Kidney (tissue), 14 donors: ENCODE results near the gene ITPK1. TPM values are rescaled to one million over a fixed set of nuclear protein-coding genes. Genes with fewer than 3 reads are reported as not detected.

ENCODE experiments used
- DNase-seq, 5 donors: peaks; one replicate each; pipeline ENCODE4 v3.0.0-alpha.2; 2013 to 2020
- FAIRE-seq: peaks from 2 replicates; lab custom pipeline; 2012; peaks lifted over from hg19 to GRCh38; lab: Jason Lieb, UNC
- H3K27ac ChIP-seq, 2 donors: one replicate each; pipeline ENCODE4 v1.7.0; 2013; ENCODE audit warnings: low read depth in 2 of 2, low read length in 2 of 2, inconsistent platforms in 1 of 2
- H3K27me3 ChIP-seq: one replicate; pipeline ENCODE4 v1.7.1; 2013; ENCODE audit warnings: low read length, inconsistent platforms; ENCODE audit not compliant: control insufficient read depth, insufficient read depth
- H3K36me3 ChIP-seq, 3 donors: one replicate each; pipeline versions ENCODE4 v1.7.0 to v1.7.1; 2013; ENCODE audit warnings: low read length in 3 of 3, control low read depth in 1 of 3, inconsistent platforms in 1 of 3; ENCODE audit not compliant: insufficient read depth in 3 of 3, control insufficient read depth in 2 of 3
- H3K4me1 ChIP-seq, 3 donors: one replicate each; pipeline versions ENCODE4 v1.7.0 to v1.7.1; 2013; ENCODE audit warnings: low read length in 3 of 3, inconsistent platforms in 1 of 3, low read depth in 1 of 3; ENCODE audit not compliant: control insufficient read depth in 2 of 3, insufficient read depth in 2 of 3
- H3K4me3 ChIP-seq, 3 donors: one replicate each; pipeline versions ENCODE4 v1.7.0 to v1.8.1; 2013; ENCODE audit warnings: low read length in 3 of 3, control low read depth in 1 of 3, inconsistent platforms in 1 of 3
- H3K9ac ChIP-seq, 3 donors: one replicate each; pipeline versions ENCODE4 v1.7.0 to v1.7.1; 2013; ENCODE audit warnings: low read length in 3 of 3, control low read depth in 1 of 3, inconsistent platforms in 1 of 3
- H3K9me3 ChIP-seq, 3 donors: one replicate each; pipeline versions ENCODE4 v1.7.0 to v1.7.1; 2013; ENCODE audit warnings: low read length in 3 of 3, control low read depth in 1 of 3, inconsistent platforms in 1 of 3; ENCODE audit not compliant: control insufficient read depth in 2 of 3, insufficient read depth in 1 of 3
- CTCF ChIP-seq: IDR thresholded peaks from 3 replicates; pipeline ENCODE4 v1.5.1; 2012; ENCODE audit warnings: mild to moderate bottlenecking, moderate library complexity, borderline replicate concordance; ENCODE audit not compliant: insufficient read depth; ENCODE audit errors: extremely low read depth
- intact Hi-C: fragments of 100-400 bp; cut with DNase I; formaldehyde crosslinking; loops from one replicate; pipeline ENCODE4 v1.11.1; 2022
- polyA plus RNA-seq: library from polyadenylated mRNA; stranded (reverse); fragments of 350-450 nt; fragmentation: Illumina TruSeq; extraction: RNeasy Lipid Tissue Mini Kit (QIAGEN cat#74804); gene quantifications from one replicate; pipeline ENCODE4 v1.2.3, GENCODE V29; 2014; ENCODE audit warnings: low read depth, low replicate concordance; ENCODE audit not compliant: insufficient read depth
- total RNA-seq: library from RNA; stranded (reverse); fragmentation: NEBNext Ultra II Directional; extraction: Animal tissue kit (Norgen Biotek cat#: 25700); gene quantifications from one replicate; pipeline ENCODE4 v1.2.1, GENCODE V29; 2021
- donor health status: control.
- donor health status: control.
- donor health status: control.
- donor health status: control.
- donor health status: control.
- donor health status: DM: yes; HTN: yes; CAD: no.
- donor health status: Normal renal cell carcinoma (clear cell type).

The ITPK1 gene
- total and polyA plus RNA-seq, 2 donors from 2014 or later = 43.6 to 92.0 TPM

DNA sequence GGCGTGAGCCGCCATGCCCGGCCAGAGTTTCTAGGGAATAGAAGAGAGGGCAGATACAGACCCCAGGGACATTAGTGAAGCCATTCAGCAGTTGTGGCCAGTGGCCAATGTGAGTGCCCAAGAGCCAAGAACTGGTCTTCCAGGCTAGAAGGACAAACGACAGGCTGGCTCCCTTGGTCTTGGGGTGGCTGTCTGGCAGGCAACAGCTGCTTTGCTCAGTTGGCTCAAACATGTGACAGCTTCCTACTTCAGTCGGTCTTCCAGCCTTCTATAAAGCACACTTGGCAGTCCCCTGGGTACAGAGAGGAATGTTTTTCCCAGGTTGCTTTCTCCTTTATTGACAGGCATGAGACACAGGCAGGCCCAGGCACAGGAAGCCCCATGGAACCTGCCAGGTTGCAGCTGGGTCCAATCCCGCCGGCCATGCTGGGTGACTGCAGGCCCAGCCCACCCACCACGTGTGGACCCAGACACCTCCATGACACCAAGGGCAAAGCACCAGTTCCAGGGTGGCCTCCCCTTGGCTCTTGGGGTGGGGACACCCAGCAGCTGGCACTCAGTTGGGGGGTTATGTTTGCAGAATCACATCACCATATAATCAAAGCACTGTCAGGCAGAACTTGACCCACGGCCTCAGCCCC, 177.4 kb downstream of the ITPK1 start:
- intact Hi-C loops = no loop called here
- no peaks in the 10 kb centered on the region for H3K9me3 ChIP-seq
- no peaks in the 10 kb centered on the region for H3K4me1 ChIP-seq
- no peak overlapping the region for H3K9ac ChIP-seq
- no peak overlapping the region for H3K27ac ChIP-seq
- no peaks in the 10 kb centered on the region for H3K27me3 ChIP-seq
- TF ChIP-seq CTCF = no peak
- no peak overlapping the region for H3K4me3 ChIP-seq
- H3K36me3 ChIP-seq = peaks cover 0 to 6% (median 0%) of the 10 kb centered on the region in 3 donors
- DNase-seq (no peak), FAIRE-seq (no peak)

DNA sequence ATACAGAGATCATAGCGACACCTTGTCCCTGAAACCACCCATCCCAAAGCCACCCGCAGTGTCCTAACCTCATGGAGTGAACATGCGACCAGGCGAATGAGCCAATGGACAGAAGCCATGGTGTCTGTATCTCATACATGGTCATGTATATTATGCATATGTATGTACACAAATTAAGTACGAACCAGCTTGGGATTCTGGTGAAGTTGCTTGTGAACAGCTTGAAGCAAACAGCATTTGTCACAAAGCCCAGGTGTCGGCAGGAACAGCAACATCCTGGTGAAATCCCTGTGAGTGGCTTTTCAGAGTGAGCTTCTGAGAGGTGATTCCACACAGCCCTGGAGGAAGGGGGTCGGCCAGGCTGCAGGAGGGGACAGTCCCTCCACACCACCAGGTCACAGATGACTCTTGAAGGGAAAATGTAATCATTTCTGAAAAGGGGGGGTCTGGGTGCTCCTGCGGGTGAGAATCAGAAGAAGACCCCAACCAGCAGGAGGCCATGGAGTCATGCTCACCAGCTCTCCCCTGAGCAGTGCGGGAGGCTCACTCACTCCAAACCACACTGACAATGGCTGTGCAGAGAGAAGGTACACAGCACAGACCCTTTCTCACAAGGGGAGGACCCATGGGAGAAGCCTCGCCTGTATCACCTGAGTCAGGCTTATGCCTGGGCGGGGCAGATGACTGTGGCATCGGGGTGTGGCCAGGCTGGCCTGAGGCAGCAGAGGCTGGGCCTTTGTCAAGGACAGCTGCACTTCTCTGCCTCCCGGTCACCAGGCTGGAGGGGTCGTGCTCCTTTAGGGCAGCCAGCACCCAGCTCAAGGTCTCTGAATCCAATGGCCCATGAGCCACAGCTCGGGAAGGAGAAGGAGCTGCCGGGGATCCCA, 178.4 kb downstream of the ITPK1 start:
- intact Hi-C loops = no loop called here
- no peak for TF ChIP-seq CTCF

DNA sequence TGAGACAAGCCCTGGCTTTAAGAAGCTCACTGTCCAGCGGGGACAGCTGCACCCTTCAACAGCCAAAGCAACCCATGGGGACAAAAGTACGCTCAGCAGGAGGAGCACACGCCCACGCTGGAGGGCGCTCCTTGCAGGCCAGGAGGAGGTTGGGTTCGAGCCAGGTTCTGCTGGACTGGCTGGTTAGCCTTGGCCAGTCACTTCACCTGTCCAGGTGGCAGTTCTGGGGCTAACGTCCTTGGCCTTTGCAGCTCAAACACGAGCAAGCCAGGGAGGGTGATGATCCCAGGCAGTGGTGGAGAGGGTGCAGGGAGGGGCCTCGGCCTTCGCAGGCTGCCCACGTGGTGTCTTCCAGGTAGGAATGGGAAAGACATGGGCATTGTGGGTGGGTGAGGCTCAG, 179.6 kb downstream of the ITPK1 start:
- DNase-seq (no peak), FAIRE-seq (no peak)
- Histone ChIP-seq H3K9ac (no peak overlapping the region), H3K4me3 (no peak overlapping the region), H3K27me3 (no peaks in the 10 kb centered on the region), H3K4me1 (no peaks in the 10 kb centered on the region), H3K9me3 (no peaks in the 10 kb centered on the region), H3K36me3 (peaks cover 0 to 6% (median 0%) of the 10 kb centered on the region in 3 donors), H3K27ac (no peak overlapping the region)
- intact Hi-C loops = no loop called here
- TF ChIP-seq CTCF = no peak

More for the DNA sequence above, 178.4 kb downstream of the ITPK1 start:
- H3K9ac ChIP-seq = no peak overlapping the region
- H3K36me3 ChIP-seq = peaks cover 0 to 6% (median 0%) of the 10 kb centered on the region in 3 donors
- no peaks in the 10 kb centered on the region for H3K9me3 ChIP-seq
- DNase-seq (no peak), FAIRE-seq (no peak)
- H3K4me3 ChIP-seq = no peak overlapping the region
- H3K27me3 ChIP-seq = no peaks in the 10 kb centered on the region
- no peak overlapping the region for H3K27ac ChIP-seq
- H3K4me1 ChIP-seq = no peaks in the 10 kb centered on the region
